ENCODE measurements around the gene BAIAP2L2.
A peak's percentile ranks its signal among the peaks of the same experiment; 100 is the strongest.
"Not testable (repeated sequence)": the region's sequence is repeated elsewhere in the genome, so short reads cannot be mapped to it uniquely, and the experiment has no call there.

Gene BAIAP2L2

GRCh38 chr22:38080474-38080849 lies 30.0 kb downstream of the BAIAP2L2 start:
- DNase-seq = no peak

GRCh38 chr22:38079804-38080203 lies 30.7 kb downstream of the BAIAP2L2 start:
- no peak for DNase-seq

- not testable (repeated sequence) for DNase-seq
Measured at GRCh38 chr22:38079208-38079607, 31.3 kb downstream of the BAIAP2L2 start.

- no peak for DNase-seq
Measured at GRCh38 chr22:38078046-38078840, 32.2 kb downstream of the BAIAP2L2 start.

GRCh38 chr22:38077595-38077994 lies 32.9 kb downstream of the BAIAP2L2 start:
- no peak for DNase-seq

GRCh38 chr22:38077096-38077495 lies 33.4 kb downstream of the BAIAP2L2 start:
- DNase-seq = no peak

GRCh38 chr22:38075961-38076360 lies 34.5 kb downstream of the BAIAP2L2 start:
- DNase-seq = no peak

GRCh38 chr22:38075105-38075825 lies 35.2 kb downstream of the BAIAP2L2 start:
- DNase-seq = no peak

- no peak for DNase-seq
Measured at GRCh38 chr22:38074181-38075104, 36.0 kb downstream of the BAIAP2L2 start.

GRCh38 chr22:38073150-38074130 lies 37.0 kb downstream of the BAIAP2L2 start:
- no peak for DNase-seq

GRCh38 chr22:38072322-38073149 lies 37.9 kb downstream of the BAIAP2L2 start:
- DNase-seq = peak in 1 of 3 donors; percentile 10

- DNase-seq = no peak
Measured at GRCh38 chr22:38071421-38072321, 38.8 kb downstream of the BAIAP2L2 start.

- no peak for DNase-seq
Measured at GRCh38 chr22:38070250-38070921, 40.1 kb downstream of the BAIAP2L2 start.

GRCh38 chr22:38069372-38070249 lies 40.9 kb downstream of the BAIAP2L2 start:
- DNase-seq = peak in 1 of 3 donors; percentile 17

GRCh38 chr22:38068641-38069371 lies 41.7 kb downstream of the BAIAP2L2 start:
- no peak for DNase-seq

- DNase-seq = no peak
Measured at GRCh38 chr22:38067761-38068360, 42.6 kb downstream of the BAIAP2L2 start.

- no peak for DNase-seq
Measured at GRCh38 chr22:38067028-38067415, 43.5 kb downstream of the BAIAP2L2 start.
